ENCODE data around the gene DLG1.

The DLG1 gene

DNA sequence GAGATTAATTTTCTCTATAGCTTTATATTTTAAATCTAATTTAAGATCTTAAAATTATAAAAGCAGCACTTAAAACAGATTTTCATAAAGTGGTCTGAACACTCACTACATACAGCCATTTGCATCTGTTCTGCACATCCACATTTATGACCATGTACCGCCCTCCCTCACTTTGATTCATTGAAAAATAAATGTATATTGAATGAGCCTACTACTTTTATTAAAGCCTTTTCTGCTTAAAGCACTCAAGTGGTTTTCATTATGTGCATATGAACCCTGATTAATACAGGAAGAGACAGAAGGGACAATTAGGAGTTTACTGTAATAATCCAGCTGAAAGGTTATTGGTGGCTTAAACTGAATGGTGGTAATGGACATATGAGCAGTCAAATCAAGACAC, 129.4 kb downstream of the DLG1 start:
- no peak for DNase-seq

DNA sequence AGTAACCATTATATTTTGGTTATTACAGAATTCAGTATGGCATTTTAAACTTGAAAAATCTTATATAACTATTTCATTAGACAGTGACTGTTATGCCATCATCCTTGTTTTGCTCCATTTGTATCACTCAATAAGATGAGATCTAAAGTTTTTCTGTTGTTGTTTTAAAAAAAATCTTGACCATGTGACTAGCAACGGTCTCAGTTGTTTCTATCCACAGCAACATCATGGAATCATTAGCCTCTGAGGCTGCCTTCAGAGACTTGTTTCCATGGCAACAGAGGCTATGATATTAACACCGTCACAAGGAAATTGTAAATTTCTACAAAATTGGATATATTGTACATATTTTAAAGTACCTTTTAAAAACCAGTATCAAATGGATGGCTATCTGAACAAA, 129.8 kb downstream of the DLG1 start:
- no peak for DNase-seq

DNA sequence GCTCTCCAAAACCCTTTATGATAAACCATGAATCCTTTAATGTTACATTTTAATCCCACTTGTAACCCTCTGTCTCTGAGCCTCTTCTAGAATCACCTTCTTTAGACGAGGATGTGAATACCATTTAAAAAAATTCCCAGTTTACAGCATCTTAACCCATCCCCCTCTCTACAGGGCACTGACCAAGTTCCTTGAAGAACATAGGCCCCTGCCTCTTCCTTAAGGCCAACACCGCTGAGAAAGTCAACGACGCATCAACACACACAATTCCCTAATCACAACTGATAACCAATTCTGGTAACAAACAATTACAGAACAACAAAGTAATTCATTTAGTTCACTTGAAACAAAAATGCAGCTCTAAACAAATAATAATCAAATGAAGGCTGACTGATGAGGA, 130.3 kb downstream of the DLG1 start:
- DNase-seq = no peak

DNA sequence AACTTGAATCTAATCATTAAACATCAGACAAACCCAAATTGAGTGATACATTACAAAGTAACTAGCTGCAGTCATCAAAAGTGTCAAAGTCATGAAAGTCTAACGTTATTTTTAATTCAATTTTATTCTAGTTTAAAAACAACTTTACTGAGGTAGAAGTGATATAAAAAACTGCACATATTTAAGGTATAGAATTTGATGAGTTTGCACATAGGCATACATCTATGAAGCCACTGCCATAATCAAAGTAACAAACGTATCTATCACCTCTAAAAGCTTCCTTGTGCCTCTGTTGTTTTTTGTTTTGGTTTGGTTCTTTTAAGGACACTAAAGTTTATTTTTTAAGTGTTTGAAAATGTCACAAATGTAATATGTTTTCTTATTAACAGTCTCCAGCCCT, 130.9 kb downstream of the DLG1 start:
- no peak for DNase-seq

DNA sequence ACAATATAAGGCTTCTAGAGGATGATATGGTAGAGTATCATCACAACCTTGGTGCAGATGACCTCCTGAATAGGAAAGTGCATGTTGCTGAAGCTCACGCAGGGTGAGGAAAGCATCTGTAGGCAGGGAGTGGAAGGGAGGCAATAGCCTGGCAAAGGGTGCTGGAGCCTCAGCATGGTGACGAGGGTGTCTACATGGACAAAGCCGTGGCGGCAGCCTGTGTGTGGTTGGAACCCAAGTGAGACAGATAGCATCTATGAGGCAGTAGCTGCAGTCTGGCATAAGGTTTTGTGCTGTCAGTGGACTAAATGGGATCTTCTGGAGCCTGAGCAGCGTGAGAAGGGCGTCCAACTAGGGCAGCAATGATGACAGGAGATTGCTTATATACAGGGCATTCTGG, 132.5 kb downstream of the DLG1 start:
- DNase-seq = no peak

DNA sequence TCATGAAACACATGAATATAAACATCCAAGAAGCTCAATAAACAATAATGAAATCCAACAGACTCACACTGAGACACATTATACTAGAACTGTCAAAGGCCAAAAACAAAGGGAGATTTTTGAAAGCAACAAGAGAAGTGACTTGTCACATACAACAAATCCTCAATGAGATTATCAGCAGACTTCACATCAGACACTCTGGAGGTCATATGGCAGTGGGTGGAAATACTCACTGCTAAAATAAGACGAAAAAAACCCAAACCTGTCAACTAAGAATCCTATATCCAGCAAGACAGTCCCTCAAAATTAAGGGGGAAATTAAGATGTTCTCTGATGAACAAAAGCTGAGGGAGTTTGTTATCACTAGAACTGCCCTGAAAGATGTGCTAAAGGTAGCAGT, 143.4 kb downstream of the DLG1 start:
- DNase-seq = no peak

DNA sequence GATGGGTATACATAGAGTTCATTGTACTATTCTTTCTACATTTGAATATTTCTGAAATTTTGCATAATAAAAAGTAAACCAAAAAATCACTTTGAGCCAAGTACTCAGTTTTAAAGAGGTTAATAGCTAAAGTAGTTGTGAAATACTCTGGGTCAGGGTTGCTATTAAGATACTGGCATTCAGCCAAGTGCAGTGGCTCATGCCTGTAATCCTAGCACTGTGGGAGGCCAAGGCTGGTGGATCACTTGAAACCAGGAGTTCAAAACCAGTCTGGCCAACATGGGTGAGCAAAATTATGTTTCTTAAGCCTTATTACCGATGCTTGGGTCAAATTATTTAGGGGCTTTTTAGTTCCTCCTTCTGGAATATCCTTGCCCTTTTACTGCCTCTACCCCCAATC, 146.8 kb downstream of the DLG1 start:
- DNase-seq = no peak

DNA sequence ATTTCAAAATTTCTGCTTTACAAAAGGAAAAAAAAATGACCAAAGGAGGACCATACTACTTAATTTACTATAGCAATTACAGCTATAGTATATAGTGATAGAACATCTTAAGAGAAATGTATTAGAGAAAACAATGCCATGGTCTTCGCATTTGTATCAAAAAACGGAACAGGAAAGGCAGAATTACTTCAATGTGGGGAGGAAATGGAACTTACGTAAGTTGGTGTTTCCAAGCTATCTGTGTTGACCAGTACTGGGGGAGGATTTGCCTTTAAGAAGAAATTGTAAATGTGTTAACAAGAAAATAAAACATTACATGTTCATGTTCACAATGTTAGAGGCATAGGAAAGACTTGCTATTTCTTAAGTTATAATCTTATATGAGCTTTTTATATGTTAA, 148.9 kb downstream of the DLG1 start:
- no peak for DNase-seq

DNA sequence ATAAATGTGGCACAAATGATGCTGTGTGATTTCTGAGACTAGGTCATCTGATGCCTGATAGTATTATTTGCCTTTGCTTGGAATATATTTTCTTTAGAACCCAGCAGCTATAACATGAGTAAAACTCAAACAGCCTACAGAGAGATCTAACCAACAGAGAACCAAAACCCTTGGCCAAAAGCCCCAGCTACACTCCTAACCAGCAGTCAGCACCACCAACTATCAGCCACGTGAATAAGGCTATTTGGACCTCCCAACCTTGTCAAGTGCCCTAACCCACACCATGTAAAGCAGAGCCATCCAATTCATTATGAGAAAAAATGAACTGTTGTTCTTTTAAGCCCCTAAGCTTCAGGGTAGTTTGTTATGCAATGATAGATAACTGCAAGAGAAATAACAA, 154.2 kb downstream of the DLG1 start:
- no peak for DNase-seq

DNA sequence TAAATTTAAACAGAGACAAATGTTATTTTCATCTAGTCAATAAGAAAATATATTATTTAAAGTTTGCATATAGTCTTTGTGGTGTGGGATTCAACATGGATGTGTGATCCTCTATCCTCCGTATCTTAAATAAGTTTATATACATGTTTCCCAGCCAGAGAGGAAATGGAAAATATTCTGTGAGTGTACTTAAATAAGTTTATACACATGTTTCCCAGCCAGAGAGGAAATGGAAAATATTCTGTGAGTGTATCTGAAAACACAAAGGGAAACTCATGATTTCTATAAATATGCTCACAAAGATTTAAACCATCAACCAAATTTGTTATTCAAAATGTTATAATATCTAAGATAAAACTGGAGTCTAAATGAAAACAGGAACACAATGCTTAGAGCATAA, 158.8 kb downstream of the DLG1 start:
- DNase-seq = no peak

DNA sequence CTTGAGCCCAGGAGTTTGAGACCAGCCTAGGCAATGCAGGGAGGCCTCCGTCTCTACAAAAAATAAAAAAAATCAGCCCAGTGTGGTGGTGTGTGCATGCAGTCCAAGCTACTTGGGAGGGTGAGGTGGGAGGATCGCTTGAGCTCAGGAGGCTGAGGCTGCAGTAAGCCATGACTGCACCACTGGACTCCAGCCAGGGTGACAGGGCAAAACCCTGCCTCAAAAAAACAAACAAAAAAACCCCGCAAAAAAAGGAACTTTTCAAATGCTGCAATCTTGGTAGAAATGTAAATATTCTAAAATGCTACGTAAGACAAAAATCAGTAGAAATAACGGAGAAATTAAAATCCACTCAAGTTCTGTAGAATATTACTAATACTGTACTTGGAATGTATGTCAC, 160.7 kb downstream of the DLG1 start:
- no peak for DNase-seq

DNA sequence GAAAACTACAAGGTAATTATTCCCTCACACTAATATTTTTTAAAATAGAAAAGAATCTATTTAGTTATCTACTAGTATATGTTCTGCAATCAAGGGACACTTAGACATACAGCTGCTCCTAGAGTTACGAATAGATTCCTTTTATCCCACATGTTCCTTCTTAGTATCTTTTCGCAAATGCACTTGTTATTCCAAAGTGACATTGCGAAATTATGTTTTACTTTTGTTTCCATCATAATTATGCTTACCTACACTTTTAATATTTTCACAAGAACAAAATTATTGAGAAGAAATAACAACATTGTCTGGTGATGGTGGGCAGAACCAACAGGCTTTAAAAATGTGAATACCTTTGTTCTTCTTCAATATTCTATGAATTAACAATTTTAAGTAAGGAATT, 161.7 kb downstream of the DLG1 start:
- DNase-seq = no peak

DNA sequence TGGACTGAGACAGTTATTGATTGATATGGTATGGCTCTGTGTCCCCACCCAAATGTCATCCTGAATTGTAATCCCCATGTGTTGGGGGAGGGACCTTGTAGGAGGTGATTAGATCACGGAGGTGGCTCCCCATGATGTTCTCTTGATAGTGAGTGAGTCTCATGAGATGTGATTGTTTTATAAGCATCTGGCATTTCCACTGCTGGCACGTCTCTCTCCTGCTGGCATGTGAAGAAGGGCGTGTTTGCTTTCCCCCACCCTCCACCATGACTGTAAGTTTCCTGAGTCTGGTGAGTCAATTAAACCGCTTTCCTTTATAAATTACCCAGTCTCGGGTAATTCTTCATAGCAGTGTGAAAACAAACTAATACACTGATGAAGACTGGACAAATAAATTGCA, 163.2 kb downstream of the DLG1 start:
- DNase-seq = no peak

DNA sequence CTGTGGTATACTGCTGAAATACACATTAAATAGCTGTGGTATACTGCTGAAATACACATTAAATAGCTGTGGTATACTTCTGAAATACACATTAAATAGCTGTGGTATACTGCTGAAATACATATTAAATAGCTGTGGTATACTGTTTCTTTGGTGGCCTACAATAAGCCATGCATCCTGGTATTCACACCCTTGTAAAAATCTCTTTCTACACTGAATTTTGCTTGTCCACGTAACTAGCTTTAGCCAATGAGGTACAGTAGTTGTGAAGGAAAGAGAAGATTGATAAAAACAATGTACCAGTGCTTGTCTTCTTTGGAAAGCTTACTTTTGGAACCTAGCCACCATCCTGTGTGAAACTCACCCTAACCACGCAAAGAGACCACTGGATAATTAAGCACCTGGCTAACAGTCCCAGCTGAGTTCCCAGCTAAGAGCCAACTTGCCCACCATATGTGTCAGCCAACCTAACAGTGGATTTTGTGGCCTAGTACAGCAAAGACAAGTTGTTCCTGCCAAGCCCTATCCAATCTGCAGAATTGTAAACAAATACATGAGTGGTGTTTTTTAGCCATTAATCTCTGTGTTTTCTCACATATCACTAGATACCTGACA, 165.4 kb downstream of the DLG1 start:
- no peak for DNase-seq

DNA sequence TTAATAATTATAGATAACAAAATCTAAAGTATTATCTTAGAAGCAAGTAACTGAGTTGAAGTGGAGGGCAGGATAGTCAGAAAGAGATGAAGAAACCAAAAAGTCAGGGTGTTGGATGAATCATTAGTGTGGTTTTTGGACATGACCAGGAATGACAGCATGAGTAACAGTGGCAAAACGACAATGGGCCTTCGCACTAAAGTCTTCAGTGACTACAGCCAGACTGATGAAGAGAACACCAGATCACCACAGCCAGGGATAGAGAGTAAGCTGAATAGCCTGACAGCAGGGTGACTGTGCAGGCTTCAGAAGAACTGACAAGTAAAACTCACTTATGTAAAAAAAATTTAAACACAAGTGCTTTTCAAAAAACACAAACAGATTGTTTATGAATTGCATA, 172.8 kb downstream of the DLG1 start:
- no peak for DNase-seq

DNA sequence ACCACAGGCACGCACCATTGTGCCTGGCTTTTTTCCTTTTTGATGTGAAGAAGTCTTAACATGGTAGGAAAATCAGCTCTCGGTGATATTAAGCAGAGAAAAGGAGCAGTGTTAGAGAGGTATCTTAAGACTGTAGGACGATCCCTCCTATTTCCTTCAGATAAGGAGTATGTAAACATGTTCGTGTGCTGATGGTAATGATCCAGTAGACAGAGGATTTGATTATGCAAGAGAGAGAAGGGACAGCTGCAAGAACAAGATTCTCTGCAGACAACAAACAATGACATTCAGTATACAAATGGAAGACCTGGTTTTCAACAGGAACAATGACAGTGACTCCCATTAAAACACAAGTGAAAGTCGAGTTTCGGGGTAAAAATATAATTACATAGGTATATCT, 173.7 kb downstream of the DLG1 start:
- DNase-seq = no peak

DNA sequence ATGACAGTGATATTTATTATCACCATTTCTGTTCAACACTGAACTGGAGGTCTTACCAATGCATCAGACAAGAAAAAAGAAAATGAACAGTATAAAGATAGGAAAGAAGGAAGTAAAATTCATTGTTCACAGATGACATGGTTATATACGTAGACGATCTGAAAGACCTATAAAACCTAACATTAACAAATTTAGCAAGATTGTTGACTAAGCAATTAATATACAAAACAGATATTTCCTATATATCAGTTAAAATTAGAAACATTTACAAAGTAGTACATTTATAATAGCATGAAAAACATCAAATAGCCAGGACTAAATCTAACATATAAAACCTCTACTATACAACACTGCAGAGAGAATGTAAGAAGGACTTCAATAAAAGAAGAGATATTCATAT, 176.0 kb downstream of the DLG1 start:
- no peak for DNase-seq

DNA sequence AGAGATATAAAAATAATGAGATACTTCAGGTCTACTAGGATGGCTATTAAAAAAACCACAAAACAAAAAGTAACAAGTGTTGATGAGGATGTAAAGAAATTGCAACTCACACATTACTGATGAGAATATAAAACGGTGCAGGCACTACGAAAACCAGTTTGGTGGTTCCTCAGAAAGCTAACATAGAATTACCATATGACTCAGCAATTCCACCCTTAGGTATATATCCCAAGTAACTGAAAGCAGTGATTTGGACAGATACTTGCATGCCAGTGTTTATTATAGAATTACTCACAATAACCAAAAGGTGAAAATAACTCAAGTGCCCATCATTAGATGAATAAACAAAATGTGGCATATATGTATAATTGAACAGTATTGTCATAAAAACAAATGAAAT, 181.3 kb downstream of the DLG1 start:
- DNase-seq = no peak

DNA sequence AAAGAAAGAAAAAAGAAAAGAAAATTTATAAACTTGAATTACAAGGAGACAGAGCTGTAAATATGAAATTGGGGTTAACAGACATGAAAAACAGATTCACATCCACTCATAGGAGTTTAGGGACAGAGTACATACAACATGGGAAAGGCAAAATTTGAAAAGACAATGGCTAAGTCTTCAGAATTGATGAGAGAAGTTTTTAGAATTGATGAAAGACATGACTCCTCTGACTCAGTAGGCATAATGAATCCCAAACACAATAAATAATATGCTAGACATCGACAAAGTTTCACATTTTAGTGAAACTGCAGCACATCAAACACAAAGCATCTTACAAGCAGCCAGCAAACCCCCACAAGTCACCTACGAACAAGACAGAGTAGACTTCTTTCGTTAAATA, 184.4 kb downstream of the DLG1 start:
- no peak for DNase-seq

DNA sequence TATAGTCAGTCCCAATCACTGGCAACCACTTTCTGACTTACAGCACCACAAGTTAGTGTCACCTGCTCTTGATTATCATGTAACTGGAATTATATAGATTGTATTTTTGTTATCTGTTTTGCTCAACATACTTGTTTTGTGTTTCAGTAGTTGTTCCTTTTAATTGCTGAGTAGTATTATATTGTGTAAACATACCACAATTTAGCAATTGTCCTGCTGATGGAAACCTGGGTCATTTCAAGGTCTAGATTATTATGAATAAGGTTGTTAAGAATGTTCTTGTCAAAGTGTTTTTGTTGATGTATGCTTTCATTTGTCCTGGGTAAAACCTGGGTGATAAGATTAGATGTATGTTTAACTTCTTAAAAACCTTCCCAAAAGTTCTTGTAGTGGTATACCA, 186.7 kb downstream of the DLG1 start:
- DNase-seq = no peak

DNA sequence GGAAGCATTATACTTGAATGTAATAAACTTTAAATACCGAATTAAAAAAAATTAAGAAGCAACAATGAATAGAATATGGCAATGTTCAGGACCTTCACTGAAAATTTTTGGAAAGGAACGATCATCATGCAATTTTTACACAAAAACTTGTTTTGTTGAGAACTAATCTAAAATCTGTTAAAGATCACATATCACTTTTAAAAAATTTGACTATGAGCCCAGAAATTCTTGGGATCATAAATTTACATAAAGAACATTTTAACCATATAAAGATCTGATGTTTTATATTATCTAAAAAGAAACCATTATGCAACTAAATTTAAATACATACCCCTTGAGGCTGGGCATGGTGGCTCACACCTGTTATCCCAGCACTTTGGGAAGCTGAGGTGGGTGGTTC, 192.6 kb downstream of the DLG1 start:
- no peak for DNase-seq

DNA sequence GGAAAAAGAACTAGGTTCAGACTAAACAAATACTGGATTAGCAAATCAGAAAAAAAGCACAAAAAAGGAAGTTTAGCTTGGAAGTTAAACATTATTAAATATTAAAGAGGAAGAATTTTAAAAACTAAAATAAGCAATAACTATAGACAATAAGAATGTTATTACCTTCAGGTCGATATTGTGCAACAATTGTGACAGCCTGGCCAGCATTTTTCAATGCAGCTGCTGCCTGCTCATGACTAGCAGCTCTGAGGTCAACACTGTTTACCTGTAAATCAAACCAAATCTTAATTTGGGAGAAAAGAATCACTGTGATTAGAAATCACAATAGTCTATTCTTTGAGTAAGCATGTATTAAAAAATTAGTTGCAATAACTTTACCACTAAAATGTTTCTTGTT, 193.7 kb downstream of the DLG1 start:
- no peak for DNase-seq

DNA sequence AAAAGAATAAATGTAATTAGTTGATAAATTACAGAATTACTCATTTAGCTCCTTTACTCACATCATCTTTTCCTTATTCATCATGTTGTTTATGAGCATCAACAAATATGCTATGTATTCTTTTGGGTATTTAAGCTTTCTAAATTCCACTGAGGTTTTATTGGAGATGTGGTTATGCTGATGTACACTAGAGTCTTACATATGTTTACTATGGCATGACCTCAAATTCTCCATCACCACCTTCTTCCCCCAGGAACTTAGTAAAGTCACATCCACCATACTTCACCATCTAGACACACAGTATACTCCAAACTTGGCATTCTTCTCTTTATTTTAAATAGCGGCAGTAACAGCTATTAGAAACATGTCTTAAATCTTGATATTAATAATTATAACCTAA, 194.6 kb downstream of the DLG1 start:
- no peak for DNase-seq

DNA sequence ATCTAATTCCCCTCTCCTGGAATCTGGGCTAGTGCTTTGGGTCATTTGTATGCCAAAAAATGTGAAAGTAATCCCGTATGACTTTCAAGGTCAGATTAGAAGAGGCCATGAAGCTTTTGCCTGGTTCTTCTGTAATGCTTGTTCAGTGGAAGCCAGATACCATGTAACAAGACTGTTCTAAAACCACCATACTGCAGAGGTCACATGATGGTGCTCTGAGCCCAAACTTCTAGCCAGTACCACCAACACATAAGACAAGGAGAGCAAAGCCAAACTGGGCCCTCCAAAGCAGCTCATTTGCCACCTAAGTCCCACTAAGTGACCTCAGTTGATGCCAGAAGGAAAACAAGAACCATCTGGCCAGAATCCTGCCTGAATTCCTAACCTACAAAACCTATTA, 204.5 kb downstream of the DLG1 start:
- no peak for DNase-seq

DNA sequence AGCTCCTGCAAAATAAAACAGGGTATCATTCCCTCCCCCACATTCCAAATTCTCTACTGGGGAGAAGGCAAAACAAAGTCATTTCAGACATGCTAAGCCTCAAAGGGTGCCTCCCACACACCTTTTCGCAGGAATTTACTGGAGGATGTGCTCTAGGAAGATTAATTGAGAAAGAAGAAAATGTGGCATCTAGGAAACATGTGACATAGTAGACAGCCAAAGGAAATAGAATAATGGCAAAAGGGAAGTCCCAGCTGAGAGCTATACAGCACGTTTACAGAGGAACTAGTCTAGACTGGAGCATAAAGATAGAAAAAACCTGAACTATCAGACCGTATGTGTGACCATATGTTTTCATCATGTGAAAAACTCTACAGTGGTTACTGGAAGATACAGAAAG, 210.0 kb downstream of the DLG1 start:
- DNase-seq = no peak

DNA sequence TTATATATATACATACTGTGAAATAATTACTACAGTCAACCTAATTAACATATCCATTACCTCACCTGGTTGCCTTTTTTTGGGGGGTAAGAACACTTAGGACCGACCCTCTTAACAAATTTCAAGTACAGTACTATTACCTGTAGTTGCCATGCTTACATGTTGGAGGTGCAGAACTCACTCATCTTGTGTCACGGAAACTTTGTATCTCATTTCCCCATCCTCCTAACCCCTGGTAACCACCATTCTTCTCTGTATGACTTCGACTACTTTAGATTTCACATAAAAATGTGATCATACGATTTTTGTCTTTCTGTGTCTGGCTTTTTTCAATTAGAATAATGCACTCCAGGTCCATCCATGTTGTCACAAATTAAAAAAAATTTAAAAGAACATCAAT, 213.3 kb downstream of the DLG1 start:
- DNase-seq = no peak
